Adipocyte (in vitro differentiated cells): ENCODE data around the gene RHBDL1.

Experiments
- DNase-seq: peaks from one replicate; pipeline ENCODE4 v3.0.0-alpha.2; 2015; ENCODE audit warnings: low read depth
- H3K27me3 ChIP-seq: replicated peaks from 2 replicates; pipeline ENCODE4 v1.7.0; 2013; ENCODE audit warnings: mild to moderate bottlenecking, low read length, moderate library complexity; ENCODE audit not compliant: control insufficient read depth, insufficient read depth
- H3K36me3 ChIP-seq: 2 replicates; pipeline ENCODE4 v1.7.0; 2013; ENCODE audit warnings: low read length, mild to moderate bottlenecking, moderate library complexity; ENCODE audit not compliant: control insufficient read depth, insufficient read depth, severe bottlenecking
- H3K4me1 ChIP-seq: 2 replicates; pipeline ENCODE4 v1.7.0; 2013; ENCODE audit warnings: mild to moderate bottlenecking, low read length, moderate library complexity; ENCODE audit not compliant: control insufficient read depth, insufficient read depth
- H3K4me3 ChIP-seq: 2 replicates; pipeline ENCODE4 v1.7.0; 2013; ENCODE audit warnings: mild to moderate bottlenecking, low read length, moderate library complexity
- H3K9ac ChIP-seq: 2 replicates; pipeline ENCODE4 v1.7.0; 2013; ENCODE audit warnings: mild to moderate bottlenecking, low read length, moderate library complexity
- H3K9me3 ChIP-seq: 2 replicates; pipeline ENCODE4 v1.7.0; 2013; ENCODE audit warnings: mild to moderate bottlenecking, low read length, moderate library complexity; ENCODE audit not compliant: control insufficient read depth

The RHBDL1 gene

DNA sequence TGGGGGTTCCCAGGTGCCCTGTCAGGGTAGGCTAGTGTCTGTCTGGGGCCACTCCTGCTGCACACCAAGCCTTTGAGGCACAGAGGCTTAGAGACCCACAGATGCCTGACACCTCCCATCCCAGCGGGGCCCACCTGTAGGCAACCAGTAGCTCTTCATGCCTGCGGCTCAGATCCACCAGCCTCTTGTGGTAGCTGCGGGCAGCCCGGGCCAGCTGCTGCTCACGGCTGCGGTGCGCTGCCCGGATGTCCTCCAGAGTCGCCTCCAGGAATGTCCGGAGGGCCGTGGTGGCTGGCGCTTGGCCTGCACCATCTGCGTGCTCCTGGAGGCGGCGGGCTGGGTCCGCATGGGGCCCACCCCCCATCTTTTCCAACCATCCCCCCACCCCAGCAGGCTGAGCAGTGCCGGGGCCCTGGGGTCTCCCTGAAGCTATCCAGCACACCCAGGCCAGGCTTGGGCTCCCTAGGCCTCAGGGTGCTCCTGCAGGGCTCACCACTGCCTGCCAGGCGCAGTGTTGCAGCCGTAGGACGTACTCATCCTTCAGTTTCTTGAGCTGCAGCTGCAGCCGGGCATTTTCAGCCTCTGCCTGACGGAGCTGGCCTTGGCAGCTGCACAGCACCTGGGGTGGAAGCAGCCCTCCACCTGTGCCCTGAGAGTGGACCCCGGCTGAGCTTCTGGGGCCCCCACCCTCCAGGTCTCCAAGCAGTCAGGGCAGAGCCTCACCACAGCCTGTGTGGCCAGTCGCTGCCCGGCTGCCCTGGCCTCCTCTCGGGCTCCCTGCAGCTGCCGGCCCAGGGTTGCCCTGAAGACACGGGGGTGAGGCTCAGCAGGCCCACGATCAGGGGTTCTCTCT is 48.9 kb downstream of the RHBDL1 start:
- no peak overlapping the region for H3K9ac ChIP-seq
- peaks cover 18% of the 10 kb centered on the region for H3K4me1 ChIP-seq
- no peak for DNase-seq
- no peaks in the 10 kb centered on the region for H3K36me3 ChIP-seq
- H3K27me3 ChIP-seq, result no peaks in the 10 kb centered on the region
- H3K9me3 ChIP-seq, result no peaks in the 10 kb centered on the region
- no peak overlapping the region for H3K4me3 ChIP-seq

DNA sequence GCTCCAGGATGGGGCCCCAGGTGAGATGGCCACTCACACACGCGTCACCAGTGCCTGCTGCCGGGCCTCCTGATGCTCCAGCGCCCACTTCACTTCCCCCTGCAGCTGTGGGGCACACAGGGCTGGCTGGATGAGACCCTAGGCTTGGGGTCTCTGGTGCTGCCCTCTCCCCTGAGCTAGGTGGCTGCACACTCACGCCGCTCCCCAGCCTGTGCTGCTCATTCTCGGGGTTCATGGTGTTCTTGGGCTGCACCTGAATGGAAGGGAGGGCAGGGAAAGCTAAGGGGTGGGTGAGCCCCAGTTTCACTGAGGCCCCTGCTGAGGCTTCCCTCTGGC is 49.5 kb downstream of the RHBDL1 start:
- Histone ChIP-seq H3K9ac (no peak overlapping the region), H3K9me3 (no peaks in the 10 kb centered on the region), H3K27me3 (no peaks in the 10 kb centered on the region), H3K4me1 (peaks cover 15% of the 10 kb centered on the region), H3K36me3 (no peaks in the 10 kb centered on the region), H3K4me3 (no peak overlapping the region)
- no peak for DNase-seq

DNA sequence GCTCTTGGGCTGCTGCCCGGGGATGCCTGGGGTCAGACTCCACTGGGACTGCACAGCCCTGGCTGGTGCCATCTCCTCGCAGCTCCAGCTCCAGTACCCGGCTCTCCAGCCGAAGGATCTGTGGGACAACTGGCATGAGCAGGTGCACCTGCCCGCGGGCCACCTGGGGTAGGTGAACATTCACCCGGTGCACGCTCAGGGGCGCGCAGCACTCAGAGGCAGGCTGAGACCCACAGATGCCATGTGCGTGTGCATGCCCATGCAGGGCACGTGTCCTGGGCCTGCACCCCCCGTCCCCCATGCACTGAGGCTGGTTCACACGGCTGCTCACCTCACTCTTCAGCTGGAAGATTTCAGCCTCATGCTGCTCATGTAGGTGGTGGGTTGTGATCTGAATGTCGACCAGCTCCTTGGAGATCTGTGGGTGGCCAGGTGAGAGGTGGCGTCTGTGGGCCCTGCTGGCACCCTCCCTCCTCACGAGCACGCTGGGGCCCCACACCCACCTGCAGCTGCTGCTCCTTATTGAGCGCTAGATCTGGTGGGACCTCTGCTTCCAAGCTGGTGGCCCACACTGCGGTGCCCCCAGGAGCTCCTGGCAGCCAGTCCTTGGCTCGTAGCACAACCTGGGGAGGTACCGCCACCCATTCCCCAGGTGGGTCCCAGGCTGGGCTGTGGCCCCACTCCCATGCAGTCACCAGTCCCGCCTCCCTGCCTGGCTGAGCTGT is 50.2 kb downstream of the RHBDL1 start:
- Histone ChIP-seq H3K4me1 (peaks cover 10% of the 10 kb centered on the region), H3K9ac (no peak overlapping the region), H3K4me3 (no peak overlapping the region), H3K9me3 (no peaks in the 10 kb centered on the region), H3K27me3 (no peaks in the 10 kb centered on the region), H3K36me3 (no peaks in the 10 kb centered on the region)
- no peak for DNase-seq

DNA sequence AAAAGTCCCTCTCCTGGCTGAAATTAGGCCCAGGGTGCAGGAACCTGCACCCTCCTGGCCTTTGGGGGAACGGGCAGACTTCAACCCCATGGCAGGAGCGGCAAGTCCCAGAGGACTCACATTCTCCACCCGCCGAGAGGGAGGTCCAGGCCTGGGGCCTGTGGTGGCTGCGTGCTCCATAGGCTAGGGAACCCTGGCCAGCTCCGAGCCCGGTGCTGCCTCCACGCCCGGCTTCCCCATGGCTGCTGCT is 50.6 kb downstream of the RHBDL1 start:
- Histone ChIP-seq H3K4me1 (peaks cover 10% of the 10 kb centered on the region), H3K9ac (no peak overlapping the region), H3K27me3 (no peaks in the 10 kb centered on the region), H3K36me3 (no peaks in the 10 kb centered on the region), H3K4me3 (no peak overlapping the region), H3K9me3 (no peaks in the 10 kb centered on the region)
- no peak for DNase-seq

DNA sequence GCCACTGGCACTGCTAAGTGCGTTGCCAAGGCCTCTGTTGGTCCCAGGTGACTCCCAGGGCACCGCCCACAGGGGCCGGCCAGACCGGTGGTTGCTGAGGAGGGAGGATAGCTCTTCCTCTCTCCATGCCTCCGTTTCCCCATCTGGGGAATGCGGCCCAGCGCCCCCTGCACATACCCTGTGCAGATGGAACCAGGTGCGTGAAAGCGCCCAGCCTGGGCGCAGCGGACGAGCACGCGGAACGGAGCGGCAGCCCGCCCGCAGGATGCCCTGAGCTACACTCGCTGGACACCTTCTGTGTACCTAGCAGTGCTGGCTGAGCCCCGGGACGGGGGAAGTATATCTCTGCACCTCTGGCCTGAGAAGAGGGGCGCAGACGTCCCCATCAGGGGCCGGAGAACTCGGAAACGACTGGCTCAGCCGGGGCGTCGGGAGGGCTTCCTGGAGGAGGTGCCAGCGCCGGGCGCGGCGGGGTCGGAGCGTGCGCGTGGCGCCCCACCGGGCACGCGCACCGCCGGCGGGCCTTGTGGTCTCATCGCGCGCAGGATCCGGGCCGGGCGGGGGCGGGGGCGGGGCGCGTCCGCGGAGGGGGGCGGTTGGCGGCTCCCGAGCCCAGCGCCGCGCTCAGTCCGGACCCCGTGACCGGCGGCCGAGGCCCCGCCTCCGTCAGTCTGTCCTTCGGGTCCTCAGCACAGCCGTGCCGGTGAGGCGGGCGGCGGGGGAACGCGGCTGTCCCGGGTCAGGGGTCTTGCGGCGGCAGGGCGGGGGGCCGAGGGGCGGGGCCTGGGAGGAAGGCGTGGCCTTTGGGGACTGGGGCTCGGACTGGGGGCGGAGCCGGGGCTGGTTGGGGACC is 51.2 kb downstream of the RHBDL1 start, which contains the start of the genes CCDC78 and HAGHL:
Gene CCDC78 (minus strand): TSS at position 6 of the 853 bp plus-strand sequence. CDS start 76 bp downstream, outside the sequence.
Gene HAGHL (plus strand): TSS at position 669 of the 853 bp plus-strand sequence. CDS start 404 bp downstream, outside the sequence.
- Histone ChIP-seq H3K9me3 (no peaks in the 10 kb centered on the region), H3K9ac (peak within 1 kb of the TSS; percentile 86), H3K27me3 (no peaks in the 10 kb centered on the region), H3K4me3 (peak within 1 kb of the TSS; percentile 79), H3K36me3 (no peaks in the 10 kb centered on the region), H3K4me1 (peaks cover 8% of the 10 kb centered on the region)
- peak; percentile 79 for DNase-seq

DNA sequence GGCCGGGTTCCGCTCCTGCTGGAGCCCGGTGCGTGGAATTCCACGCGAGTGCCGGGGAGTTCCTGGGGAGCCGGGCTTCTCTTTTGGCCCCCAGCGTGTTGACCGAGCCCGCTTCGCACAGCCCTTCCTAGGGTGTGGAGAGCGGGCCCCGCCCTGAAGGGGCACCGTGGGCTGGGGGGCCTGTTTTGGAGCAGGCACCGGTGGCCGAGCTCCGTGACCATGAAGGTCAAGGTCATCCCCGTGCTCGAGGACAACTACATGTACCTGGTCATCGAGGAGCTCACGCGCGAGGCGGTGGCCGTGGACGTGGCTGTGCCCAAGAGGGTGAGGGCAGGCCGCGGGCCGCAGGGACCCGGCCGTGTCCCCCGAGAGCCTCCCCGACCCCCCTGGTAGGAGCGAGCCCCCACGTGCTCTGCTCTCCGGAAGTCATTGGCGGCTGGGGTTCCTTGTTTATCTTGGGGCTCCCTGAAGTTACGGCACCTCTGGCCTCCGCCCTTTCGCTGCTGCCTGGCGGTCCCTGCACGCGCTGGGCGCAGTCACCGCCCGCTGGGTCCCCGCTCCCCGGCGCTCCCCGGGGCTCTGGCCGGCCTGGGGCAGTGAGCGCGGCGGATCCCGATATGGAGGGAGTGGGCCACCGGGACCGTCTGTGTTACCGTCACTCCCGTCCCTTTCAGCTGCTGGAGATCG is 52.0 kb downstream of the RHBDL1 start:
- Histone ChIP-seq H3K9me3 (no peaks in the 10 kb centered on the region), H3K4me1 (peaks cover 6% of the 10 kb centered on the region), H3K36me3 (no peaks in the 10 kb centered on the region), H3K9ac (peak overlapping the region; percentile 86), H3K27me3 (no peaks in the 10 kb centered on the region), H3K4me3 (peak overlapping the region; percentile 79)
- peak; percentile 44 for DNase-seq
